K562 (cell line): ENCODE measurements around the gene TXLNA. TPM values are rescaled to one million over a fixed set of nuclear protein-coding genes. Genes with fewer than 3 reads are reported as not detected.

Experiments
- ATAC-seq: fragments of 200-7000 bp; cut with Tn5 transposase; 3 replicates; pipeline ENCODE4 v1.9.1; 2020; ENCODE audit warnings: moderate library complexity
- BruUV-seq: library from RNA; stranded (reverse); fragments of 400-500 nt; replicated peaks from 2 replicates; lab custom pipeline; 2021; lab: Mats Ljungman, UMichigan
- CTCF ChIA-PET: fragments of 300-600 bp; formaldehyde crosslinking; extraction: SDS; loops from one replicate; lab custom pipeline; 2021; ENCODE audit warnings: low intra/inter-chr PET ratio; lab: Yijun Ruan, JAX
- POLR2A ChIA-PET: fragments of 300-600, 350-650 bp; sonication (Branson Sonifier 250); formaldehyde crosslinking; extraction: SDS; loops from one replicate; lab custom pipeline; 2021; ENCODE audit warnings: antibody characterized with exemption, inconsistent platforms; lab: Yijun Ruan, JAX
- DNase-seq, 4 experiments: peaks; one replicate each; pipeline versions ENCODE4 v3.0.0 to v3.0.0-alpha.2; 2011 to 2018; ENCODE audit warnings: low spot score in 3 of 4, mixed read lengths in 3 of 4; ENCODE audit errors: extremely low read depth in 1 of 4
- FAIRE-seq: peaks from 2 replicates; lab custom pipeline; 2011; peaks lifted over from hg19 to GRCh38; lab: Jason Lieb, UNC
- H2AFZ ChIP-seq: 2 replicates; pipeline ENCODE4 v1.6.0; 2011; ENCODE audit warnings: low read depth, low read length, control low read depth, inconsistent platforms
- H3K27ac ChIP-seq: fragments of 200-600 bp; 3 replicates; pipeline ENCODE4 v1.8.0; 2011; ENCODE audit warnings: low read depth, mild to moderate bottlenecking, control low read depth, inconsistent platforms, low read length, moderate library complexity, mixed read lengths; ENCODE audit errors: extremely low read depth
- H3K27me3 ChIP-seq, 2 experiments: fragments of 300-600 bp in 1 of 2; 2 replicates in 1 of 2; 3 replicates in 1 of 2; pipeline versions ENCODE4 v1.6.0 to v1.8.0; 2011; ENCODE audit warnings: inconsistent platforms in 2 of 2, low read length in 2 of 2, mild to moderate bottlenecking in 1 of 2, mixed read lengths in 1 of 2, moderate library complexity in 1 of 2; ENCODE audit not compliant: control insufficient read depth in 2 of 2, insufficient read depth in 2 of 2
- H3K36me3 ChIP-seq: fragments of 300-600 bp; 3 replicates; pipeline ENCODE4 v1.8.0; 2011; ENCODE audit warnings: mild to moderate bottlenecking, low read length, inconsistent platforms; ENCODE audit not compliant: control insufficient read depth, insufficient read depth
- H3K4me1 ChIP-seq, 2 experiments: fragments of 200-600 bp in 1 of 2; replicated peaks in 1 of 2; 2 replicates in 1 of 2; 3 replicates in 1 of 2; pipeline versions ENCODE4 v1.5.1 to v1.8.0; 2011; ENCODE audit warnings: inconsistent platforms in 2 of 2, low read length in 2 of 2, mild to moderate bottlenecking in 1 of 2, mixed read lengths in 1 of 2, moderate library complexity in 1 of 2; ENCODE audit not compliant: control insufficient read depth in 2 of 2, insufficient read depth in 2 of 2
- H3K4me2 ChIP-seq: 2 replicates; pipeline ENCODE4 v1.6.1; 2011; ENCODE audit warnings: low read length, control low read depth, inconsistent platforms, mixed read lengths; ENCODE audit not compliant: insufficient read depth
- H3K4me3 ChIP-seq: fragments of 200-600 bp; sonication (generic), shearing (Covaris generic); 2 replicates; pipeline ENCODE4 v1.5.1; 2016; ENCODE audit warnings: control low read depth, inconsistent platforms
- H3K79me2 ChIP-seq: fragments of 200-600 bp; 3 replicates; pipeline ENCODE4 v1.8.0; 2011; ENCODE audit warnings: low read length, inconsistent platforms; ENCODE audit not compliant: control insufficient read depth, insufficient read depth
- H3K9ac ChIP-seq, 2 experiments: 2 replicates each; pipeline versions ENCODE4 v1.6.0 to v1.6.1; 2011; ENCODE audit warnings: low read depth in 2 of 2, low read length in 2 of 2, control low read depth in 1 of 2, inconsistent platforms in 1 of 2, mild to moderate bottlenecking in 1 of 2, mixed read lengths in 1 of 2; ENCODE audit not compliant: insufficient read depth in 1 of 2
- H3K9me1 ChIP-seq: one replicate; pipeline ENCODE4 v1.6.0; 2011; ENCODE audit warnings: inconsistent platforms, mild to moderate bottlenecking, low read length, moderate library complexity; ENCODE audit not compliant: control insufficient read depth, insufficient read depth
- H3K9me3 ChIP-seq: replicated peaks from 2 replicates; pipeline ENCODE4 v1.5.1; 2011; ENCODE audit warnings: low read depth, low read length, inconsistent platforms; ENCODE audit not compliant: control insufficient read depth, insufficient read depth
- H4K20me1 ChIP-seq: replicated peaks from 2 replicates; pipeline ENCODE4 v1.6.1; 2011; ENCODE audit warnings: low read length, inconsistent platforms, mixed read lengths; ENCODE audit not compliant: control insufficient read depth, insufficient read depth
- ATF7 ChIP-seq: fragments of 450-650 bp; IDR thresholded peaks from 2 replicates; pipeline ENCODE4 v1.7.1; 2014; ENCODE audit warnings: mild to moderate bottlenecking, moderate library complexity
- BACH1 ChIP-seq: fragments of 200-800 bp; sonication (Bioruptor generic); IDR thresholded peaks from 2 replicates; pipeline ENCODE4 v1.6.1; 2016; ENCODE audit warnings: missing genetic modification characterization, missing compliant biosample characterization
- CBX8 ChIP-seq: fragments of 200-600 bp; sonication (generic); IDR thresholded peaks from 2 replicates; pipeline ENCODE4 v1.6.1; 2012; ENCODE audit warnings: borderline replicate concordance, mixed run types, low read depth, mild to moderate bottlenecking, moderate library complexity, mixed read lengths, low read length, control low read depth, inconsistent platforms; ENCODE audit not compliant: poor library complexity, severe bottlenecking; ENCODE audit errors: extremely low read depth
- CHD2 ChIP-seq: IDR thresholded peaks from 2 replicates; pipeline ENCODE4 v1.6.1; 2011; ENCODE audit warnings: low read depth, low read length
- TAF9B ChIP-seq: fragments of 450-650 bp; IDR thresholded peaks from 2 replicates; pipeline ENCODE4 v1.6.1; 2018; ENCODE audit warnings: mild to moderate bottlenecking; ENCODE audit not compliant: partially characterized antibody
- ZNF311 ChIP-seq: fragments of 250-450 bp; sonication (Bioruptor Pico); IDR thresholded peaks from 2 replicates; pipeline ENCODE4 v1.4.0; 2020; ENCODE audit warnings: mild to moderate bottlenecking, moderate library complexity
- ZNF785 ChIP-seq: fragments of 250-450 bp; sonication (Bioruptor Pico); IDR thresholded peaks from 2 replicates; pipeline ENCODE4 v1.4.0; 2020; ENCODE audit warnings: mild to moderate bottlenecking
- WGBS: fragments of 100-300 bp; shearing (Covaris generic); methylation state at CpG from one replicate; pipeline ENCODE4 v1.1.6; 2016; ENCODE audit warnings: low coverage, mixed read lengths; ENCODE audit not compliant: insufficient coverage; ENCODE audit errors: missing lambda C conversion rate; 5-methylcytosine and 5-hydroxymethylcytosine counted together
- in situ Hi-C: fragments of 300-500 bp; cut with MboI; formaldehyde crosslinking; loops from 4 replicates; pipeline ENCODE4 v1.15.0; 2018; ENCODE audit warnings: inconsistent platforms, mixed read lengths
- intact Hi-C: fragments of 100-400 bp; cut with micrococcal nuclease; formaldehyde crosslinking; loops from 2 replicates; pipeline ENCODE4 v1.14.2; 2022
- polyA plus RNA-seq, 8 experiments: library from polyadenylated mRNA; depleted of rRNA in 4 of 8; stranded (reverse) in 5 of 8; unstranded in 3 of 8; fragments of >200 nt; fragmentation: Nextera tagmentation in 2 of 8; fragmentation: Illumina TruSeq in 1 of 8; extraction: Ambion mirVana in 2 of 8; extraction: Trizol in 1 of 8; gene quantifications; 2 replicates each; pipeline versions ENCODE4 v1.2.1 to v1.2.3, GENCODE V29; 2011 to 2014; ENCODE audit warnings: inconsistent platforms in 1 of 8, missing spikeins in 1 of 8
- total RNA-seq, 7 experiments: library from RNA; depleted of rRNA in 6 of 7; stranded (reverse); fragments of >200 nt in 6 of 7; fragmentation: Illumina TruSeq in 2 of 7; extraction: Trizol in 2 of 7; gene quantifications; 2 replicates each; pipeline versions ENCODE4 v1.2.1 to v1.2.3, GENCODE V29; 2011 to 2021; ENCODE audit warnings: low replicate concordance in 1 of 7
- TF ChIP-seq, protein P1 (sequence below): sonication (generic); formaldehyde crosslinking; IDR thresholded peaks from 2 replicates; pipeline ENCODE4 v1.8.1; 2023; ENCODE audit warnings: mild to moderate bottlenecking, missing genetic modification reagents
- TF ChIP-seq, protein P2 (sequence below): fragments of 450-650 bp; IDR thresholded peaks from 2 replicates; pipeline ENCODE4 v1.6.1; 2016; ENCODE audit warnings: mild to moderate bottlenecking
- TF ChIP-seq, protein P3 (sequence below): fragments of 450-650 bp; IDR thresholded peaks from 2 replicates; pipeline ENCODE4 v1.6.1; 2018; ENCODE audit not compliant: partially characterized antibody

Gene TXLNA
- total and polyA plus RNA-seq, 9 of the 15 experiments (the other 6 are each of a cell fraction or from before 2014, with no cell fraction given), result 9.2 to 54.5 (median 39.3) TPM

DNA sequence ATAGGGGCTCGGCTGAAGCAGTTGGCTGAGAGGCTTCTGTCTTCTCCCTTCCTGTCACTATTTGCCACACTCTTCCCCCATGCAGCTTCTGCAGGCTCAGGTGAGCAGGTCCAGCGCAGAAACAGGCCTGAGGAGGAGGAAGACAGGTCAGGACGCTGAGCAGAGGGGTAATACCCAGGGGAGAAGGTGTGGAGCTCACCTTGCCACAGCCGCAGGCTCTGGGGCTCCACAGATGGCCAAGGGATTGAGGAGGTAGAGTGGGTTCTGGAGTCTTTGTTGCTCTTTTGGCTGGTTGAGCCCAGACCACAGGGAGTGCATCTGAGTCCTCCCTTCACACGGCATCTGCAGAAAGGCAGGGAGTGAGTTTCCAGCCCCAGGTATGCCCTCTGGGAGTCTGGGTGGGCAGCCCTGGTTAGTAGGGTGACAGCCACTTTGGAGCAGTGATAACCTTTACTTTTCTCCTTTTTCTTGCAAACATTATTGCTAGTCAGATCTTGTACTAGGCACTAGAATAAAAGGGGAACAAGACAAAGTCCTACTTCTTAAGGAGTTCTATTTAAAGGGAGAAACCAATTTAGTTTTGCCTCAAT lies 52.5 kb downstream of the TXLNA start (continued):
- TF ChIP-seq, protein P1, sequence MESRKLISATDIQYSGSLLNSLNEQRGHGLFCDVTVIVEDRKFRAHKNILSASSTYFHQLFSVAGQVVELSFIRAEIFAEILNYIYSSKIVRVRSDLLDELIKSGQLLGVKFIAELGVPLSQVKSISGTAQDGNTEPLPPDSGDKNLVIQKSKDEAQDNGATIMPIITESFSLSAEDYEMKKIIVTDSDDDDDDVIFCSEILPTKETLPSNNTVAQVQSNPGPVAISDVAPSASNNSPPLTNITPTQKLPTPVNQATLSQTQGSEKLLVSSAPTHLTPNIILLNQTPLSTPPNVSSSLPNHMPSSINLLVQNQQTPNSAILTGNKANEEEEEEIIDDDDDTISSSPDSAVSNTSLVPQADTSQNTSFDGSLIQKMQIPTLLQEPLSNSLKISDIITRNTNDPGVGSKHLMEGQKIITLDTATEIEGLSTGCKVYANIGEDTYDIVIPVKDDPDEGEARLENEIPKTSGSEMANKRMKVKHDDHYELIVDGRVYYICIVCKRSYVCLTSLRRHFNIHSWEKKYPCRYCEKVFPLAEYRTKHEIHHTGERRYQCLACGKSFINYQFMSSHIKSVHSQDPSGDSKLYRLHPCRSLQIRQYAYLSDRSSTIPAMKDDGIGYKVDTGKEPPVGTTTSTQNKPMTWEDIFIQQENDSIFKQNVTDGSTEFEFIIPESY (CRISPR knock-in tag), result no peak

DNA sequence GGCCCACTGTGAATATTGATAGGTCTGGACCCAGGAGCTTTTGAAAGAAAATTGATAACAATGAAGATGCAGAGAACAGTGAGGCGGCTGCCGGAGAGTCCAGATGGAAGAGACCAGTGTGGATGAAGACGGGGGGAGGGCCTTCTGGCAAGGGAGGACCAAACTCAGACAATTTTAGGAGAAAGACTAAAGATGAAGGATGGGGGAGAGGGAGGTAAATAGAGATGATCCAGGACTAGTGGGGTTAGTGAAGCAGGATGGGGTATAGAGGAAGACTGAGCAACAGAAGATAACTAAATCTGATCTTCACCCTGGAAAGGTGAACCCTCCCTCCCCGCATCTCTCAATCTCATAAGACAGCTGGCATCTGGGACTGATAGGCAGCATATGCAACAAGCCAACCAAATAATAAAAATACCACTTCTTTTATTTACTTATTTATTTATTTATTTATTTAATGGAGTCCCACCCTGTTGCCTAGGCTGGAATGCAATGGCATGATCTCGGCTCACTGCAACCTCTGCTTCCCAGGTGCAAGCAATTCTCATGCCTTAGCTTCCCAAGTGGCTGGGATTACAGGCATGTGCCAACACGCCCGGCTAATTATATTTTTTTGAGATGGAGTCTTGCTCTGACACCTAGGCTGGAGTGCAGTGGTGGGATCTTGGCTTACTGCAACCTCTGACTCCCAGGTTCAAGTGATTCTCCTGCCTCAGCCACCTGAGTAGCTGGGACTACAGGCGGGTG lies 53.3 kb downstream of the TXLNA start:
- no TSS peak for BruUV-seq
- Histone ChIP-seq H3K4me3 (no peak overlapping the region), H3K27ac (no peak overlapping the region), H3K9me1 (peaks cover 4% of the 10 kb centered on the region), H3K79me2 (no peaks in the 10 kb centered on the region), H3K4me1 (peaks cover 16 to 17% of the 10 kb centered on the region in 2 experiments; a peak in 4 of 5 replicates), H3K27me3 (no peaks in the 10 kb centered on the region), H2AFZ (no peak overlapping the region), H3K9me3 (no peaks in the 10 kb centered on the region), H3K36me3 (peaks cover 48% of the 10 kb centered on the region), H3K4me2 (no peak overlapping the region), H3K9ac (no peak overlapping the region), H4K20me1 (no peaks in the 10 kb centered on the region)
- no peak for FAIRE-seq
- DNase-seq, result no peak
- ATAC-seq, result peak; percentile 3
- WGBS, result 79% methylated on average over 8 of the region's 8 CpGs
- intact Hi-C loops, result no loop called here
- CTCF ChIA-PET, result no interaction called here
- POLR2A ChIA-PET, result interaction anchor here (0.8 to 2.3 kb wide), 7 partner anchors 9 to 75 kb away, joined by 3 to 8 read pairs (median 6); no protein-coding TSS in a partner anchor
- in situ Hi-C loops, result no loop called here
- TF ChIP-seq, protein P2, sequence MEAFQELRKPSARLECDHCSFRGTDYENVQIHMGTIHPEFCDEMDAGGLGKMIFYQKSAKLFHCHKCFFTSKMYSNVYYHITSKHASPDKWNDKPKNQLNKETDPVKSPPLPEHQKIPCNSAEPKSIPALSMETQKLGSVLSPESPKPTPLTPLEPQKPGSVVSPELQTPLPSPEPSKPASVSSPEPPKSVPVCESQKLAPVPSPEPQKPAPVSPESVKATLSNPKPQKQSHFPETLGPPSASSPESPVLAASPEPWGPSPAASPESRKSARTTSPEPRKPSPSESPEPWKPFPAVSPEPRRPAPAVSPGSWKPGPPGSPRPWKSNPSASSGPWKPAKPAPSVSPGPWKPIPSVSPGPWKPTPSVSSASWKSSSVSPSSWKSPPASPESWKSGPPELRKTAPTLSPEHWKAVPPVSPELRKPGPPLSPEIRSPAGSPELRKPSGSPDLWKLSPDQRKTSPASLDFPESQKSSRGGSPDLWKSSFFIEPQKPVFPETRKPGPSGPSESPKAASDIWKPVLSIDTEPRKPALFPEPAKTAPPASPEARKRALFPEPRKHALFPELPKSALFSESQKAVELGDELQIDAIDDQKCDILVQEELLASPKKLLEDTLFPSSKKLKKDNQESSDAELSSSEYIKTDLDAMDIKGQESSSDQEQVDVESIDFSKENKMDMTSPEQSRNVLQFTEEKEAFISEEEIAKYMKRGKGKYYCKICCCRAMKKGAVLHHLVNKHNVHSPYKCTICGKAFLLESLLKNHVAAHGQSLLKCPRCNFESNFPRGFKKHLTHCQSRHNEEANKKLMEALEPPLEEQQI, result no peak
- TF ChIP-seq BACH1, result no peak
- peak; percentile 62 for TF ChIP-seq ATF7
- no peak for TF ChIP-seq ZNF785 (CRISPR knock-in tag)
- no peak for TF ChIP-seq TAF9B
- TF ChIP-seq CBX8, result no peak
- TF ChIP-seq ZNF311 (CRISPR knock-in tag), result no peak
- TF ChIP-seq, protein P3, sequence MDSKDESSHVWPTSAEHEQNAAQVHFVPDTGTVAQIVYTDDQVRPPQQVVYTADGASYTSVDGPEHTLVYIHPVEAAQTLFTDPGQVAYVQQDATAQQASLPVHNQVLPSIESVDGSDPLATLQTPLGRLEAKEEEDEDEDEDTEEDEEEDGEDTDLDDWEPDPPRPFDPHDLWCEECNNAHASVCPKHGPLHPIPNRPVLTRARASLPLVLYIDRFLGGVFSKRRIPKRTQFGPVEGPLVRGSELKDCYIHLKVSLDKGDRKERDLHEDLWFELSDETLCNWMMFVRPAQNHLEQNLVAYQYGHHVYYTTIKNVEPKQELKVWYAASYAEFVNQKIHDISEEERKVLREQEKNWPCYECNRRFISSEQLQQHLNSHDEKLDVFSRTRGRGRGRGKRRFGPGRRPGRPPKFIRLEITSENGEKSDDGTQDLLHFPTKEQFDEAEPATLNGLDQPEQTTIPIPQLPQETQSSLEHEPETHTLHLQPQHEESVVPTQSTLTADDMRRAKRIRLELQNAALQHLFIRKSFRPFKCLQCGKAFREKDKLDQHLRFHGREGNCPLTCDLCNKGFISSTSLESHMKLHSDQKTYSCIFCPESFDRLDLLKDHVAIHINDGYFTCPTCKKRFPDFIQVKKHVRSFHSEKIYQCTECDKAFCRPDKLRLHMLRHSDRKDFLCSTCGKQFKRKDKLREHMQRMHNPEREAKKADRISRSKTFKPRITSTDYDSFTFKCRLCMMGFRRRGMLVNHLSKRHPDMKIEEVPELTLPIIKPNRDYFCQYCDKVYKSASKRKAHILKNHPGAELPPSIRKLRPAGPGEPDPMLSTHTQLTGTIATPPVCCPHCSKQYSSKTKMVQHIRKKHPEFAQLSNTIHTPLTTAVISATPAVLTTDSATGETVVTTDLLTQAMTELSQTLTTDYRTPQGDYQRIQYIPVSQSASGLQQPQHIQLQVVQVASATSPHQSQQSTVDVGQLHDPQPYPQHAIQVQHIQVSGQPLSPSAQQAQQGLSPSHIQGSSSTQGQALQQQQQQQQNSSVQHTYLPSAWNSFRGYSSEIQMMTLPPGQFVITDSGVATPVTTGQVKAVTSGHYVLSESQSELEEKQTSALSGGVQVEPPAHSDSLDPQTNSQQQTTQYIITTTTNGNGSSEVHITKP, result peak; percentile 98
- TF ChIP-seq CHD2, result no peak
